Spleen (tissue), 7 donors: ENCODE measurements around the gene USP17L21.
"Not testable (repeated sequence)": the region's sequence is repeated elsewhere in the genome, so short reads cannot be mapped to it uniquely, and the experiment has no call there.

Experiments used
- CTCF ChIP-seq, 11 experiments: fragments of 200-600 bp in 7 of 11; fragments of 450-650 bp in 4 of 11; sonication (generic) in 4 of 11; IDR thresholded peaks in 8 of 11; conservative IDR thresholded peaks in 3 of 11; 1 replicate in 7 of 11; 2 replicates in 4 of 11; pipeline versions ENCODE4 v1.4.0 to v1.8.0; 2016 to 2021; ENCODE audit warnings: antibody characterized with exemption in 11 of 11, inconsistent platforms in 4 of 11, mild to moderate bottlenecking in 1 of 11
- POLR2A ChIP-seq, 3 donors: fragments of 450-650 bp; IDR thresholded peaks; one replicate each; pipeline ENCODE4 v1.5.1; 2017; ENCODE audit warnings: antibody characterized with exemption in 3 of 3, mild to moderate bottlenecking in 1 of 3
- donor health status: DM: no; HTN: no; CAD: no; lungs with moderate emphysema.
- donor health status: DM: no; HTN: no; CAD: no.
- donor health status: DM: no; HTN: no; CAD: no.

GRCh38 chr4:9224596-9224995 lies 38.1 kb upstream of the USP17L21 start, which contains the start of gene USP17L13:
- TF ChIP-seq POLR2A (IDR thresholded peaks at IDR 0.05); CTCF (IDR thresholded peaks at IDR 0.05 in 8 of 11, conservative IDR thresholded peaks at IDR 0.05 in 3 of 11): not testable (repeated sequence)
